Vagina (tissue), 2 donors: Measurements from ENCODE around the gene ZNF527. TPM values are rescaled to one million over a fixed set of nuclear protein-coding genes. Genes with fewer than 3 reads are reported as not detected.
"Not testable (repeated sequence)": the region's sequence is repeated elsewhere in the genome, so short reads cannot be mapped to it uniquely, and the experiment has no call there.

Experiments
- DNase-seq, 2 donors: peaks; one replicate each; pipeline ENCODE4 v3.0.0-alpha.2; 2017; ENCODE audit errors: extremely low spot score in 2 of 2
- H3K27ac ChIP-seq: fragments of 200-600 bp; sonication (generic); one replicate; pipeline ENCODE4 v1.5.1; 2019
- H3K27me3 ChIP-seq: fragments of 200-600 bp; sonication (generic); one replicate; pipeline ENCODE4 v1.5.1; 2019
- H3K36me3 ChIP-seq, 2 donors: fragments of 200-600 bp; sonication (generic); one replicate each; pipeline ENCODE4 v1.5.1; 2017 to 2019
- H3K4me1 ChIP-seq: fragments of 200-600 bp; sonication (generic); one replicate; pipeline ENCODE4 v1.5.1; 2019
- H3K4me3 ChIP-seq, 2 donors: fragments of 200-600 bp; sonication (generic); 1 replicate in 1 of 2; 2 replicates in 1 of 2; pipeline ENCODE4 v1.5.1; 2016 to 2019
- H3K9me3 ChIP-seq: fragments of 200-600 bp; sonication (generic); one replicate; pipeline ENCODE4 v1.5.1; 2019
- CTCF ChIP-seq, 3 experiments: fragments of 450-650 bp in 2 of 3; fragments of 200-600 bp in 1 of 3; sonication (generic) in 1 of 3; IDR thresholded peaks; one replicate each; pipeline ENCODE4 v1.5.1; 2017 to 2019; ENCODE audit warnings: antibody characterized with exemption in 3 of 3, mild to moderate bottlenecking in 2 of 3, moderate library complexity in 2 of 3
- POLR2A ChIP-seq, 2 donors: fragments of 450-650 bp; IDR thresholded peaks; one replicate each; pipeline ENCODE4 v1.6.1; 2017; ENCODE audit warnings: antibody characterized with exemption in 2 of 2, mild to moderate bottlenecking in 2 of 2, moderate library complexity in 2 of 2
- POLR2AphosphoS5 ChIP-seq, 2 donors: sonication (generic); formaldehyde crosslinking; IDR thresholded peaks; one replicate each; pipeline ENCODE4 v1.9.0; 2017; ENCODE audit warnings: antibody characterized with exemption in 2 of 2, mild to moderate bottlenecking in 2 of 2, low read depth in 1 of 2; ENCODE audit not compliant: insufficient read depth in 1 of 2
- intact Hi-C: fragments of 100-400 bp; cut with DNase I; formaldehyde crosslinking; loops from one replicate; pipeline ENCODE4 v1.15.1; 2023
- total RNA-seq: library from RNA; depleted of rRNA; stranded (reverse); fragments of >200 nt; gene quantifications from one replicate; pipeline ENCODE4 v1.2.3, GENCODE V29; 2016

The ZNF527 gene
- total RNA-seq, 1 donor from 2014 or later: 18.2 TPM

GRCh38 chr19:37401078-37401477 is 30.2 kb downstream of the ZNF527 start:
- Histone ChIP-seq H3K4me3 (no peak overlapping the region), H3K36me3 (no peaks in the 10 kb centered on the region), H3K27me3 (no peaks in the 10 kb centered on the region), H3K27ac (no peak overlapping the region), H3K9me3 (peaks cover 31% of the 10 kb centered on the region), H3K4me1 (no peaks in the 10 kb centered on the region)
- intact Hi-C loops: no loop called here
- DNase-seq: no peak
- no peak for TF ChIP-seq CTCF (IDR thresholded peaks at IDR 0.05)
- no peak for TF ChIP-seq POLR2AphosphoS5 (IDR thresholded peaks at IDR 0.05; ENCODE audit: insufficient read depth in 1 of 2, low read depth in 1 of 2)
- TF ChIP-seq POLR2A (IDR thresholded peaks at IDR 0.05): no peak

- DNase-seq: no peak
Measured at GRCh38 chr19:37403403-37403802, 32.5 kb downstream of the ZNF527 start.

GRCh38 chr19:37406140-37406846 is 35.4 kb downstream of the ZNF527 start:
- H3K9me3 ChIP-seq: peaks cover 36% of the 10 kb centered on the region

More at GRCh38 chr19:37403403-37403802, 32.5 kb downstream of the ZNF527 start:
- peaks cover 23% of the 10 kb centered on the region for H3K9me3 ChIP-seq
- intact Hi-C loops: no loop called here
- H3K27ac ChIP-seq: no peak overlapping the region
- no peaks in the 10 kb centered on the region for H3K4me1 ChIP-seq
- H3K4me3 ChIP-seq: no peak overlapping the region
- TF ChIP-seq CTCF (IDR thresholded peaks at IDR 0.05) (no peak), POLR2AphosphoS5 (IDR thresholded peaks at IDR 0.05; ENCODE audit: insufficient read depth in 1 of 2, low read depth in 1 of 2) (no peak), POLR2A (IDR thresholded peaks at IDR 0.05) (no peak)
- H3K36me3 ChIP-seq: no peaks in the 10 kb centered on the region
- H3K27me3 ChIP-seq: no peaks in the 10 kb centered on the region

GRCh38 chr19:37412700-37413099 is 41.8 kb downstream of the ZNF527 start:
- Histone ChIP-seq H3K4me1 (no peaks in the 10 kb centered on the region), H3K27me3 (no peaks in the 10 kb centered on the region), H3K4me3 (no peak overlapping the region), H3K27ac (no peak overlapping the region), H3K9me3 (peaks cover 80% of the 10 kb centered on the region), H3K36me3 (peaks cover 0 to 53% of the 10 kb centered on the region in 2 donors)
- intact Hi-C loops: no loop called here
- TF ChIP-seq CTCF (IDR thresholded peaks at IDR 0.05): no peak
- TF ChIP-seq POLR2AphosphoS5 (IDR thresholded peaks at IDR 0.05; ENCODE audit: insufficient read depth in 1 of 2, low read depth in 1 of 2): no peak
- no peak for TF ChIP-seq POLR2A (IDR thresholded peaks at IDR 0.05)
- no peak for DNase-seq

More at GRCh38 chr19:37406140-37406846, 35.4 kb downstream of the ZNF527 start:
- H3K27ac ChIP-seq, intact Hi-C loops, H3K27me3 ChIP-seq, H3K4me1 ChIP-seq, H3K4me3 ChIP-seq, DNase-seq, H3K36me3 ChIP-seq: not testable (repeated sequence)

GRCh38 chr19:37413313-37414084 is 42.6 kb downstream of the ZNF527 start:
- Histone ChIP-seq H3K27me3 (no peaks in the 10 kb centered on the region), H3K4me3 (no peak overlapping the region), H3K9me3 (peaks cover 84% of the 10 kb centered on the region), H3K27ac (no peak overlapping the region), H3K4me1 (no peaks in the 10 kb centered on the region), H3K36me3 (peaks cover 0 to 58% of the 10 kb centered on the region in 2 donors)
- intact Hi-C loops: no loop called here
- TF ChIP-seq POLR2AphosphoS5 (IDR thresholded peaks at IDR 0.05; ENCODE audit: insufficient read depth in 1 of 2, low read depth in 1 of 2) (no peak), CTCF (IDR thresholded peaks at IDR 0.05) (no peak), POLR2A (IDR thresholded peaks at IDR 0.05) (no peak)
- no peak for DNase-seq

Other genes starting within 250 kb of the ZNF527 start
- 3.4 TPM for gene ZNF585A, start 198.4 kb upstream of the ZNF527 start, total RNA-seq
- 8.8 TPM for gene ZNF585B, start 160.6 kb upstream of the ZNF527 start, total RNA-seq
- gene ZNF383, start 152.9 kb upstream of the ZNF527 start, total RNA-seq: 6.4 TPM
- gene ZNF569, start 96.3 kb downstream of the ZNF527 start, total RNA-seq: 3.7 TPM
- gene ZNF570, start 98.3 kb downstream of the ZNF527 start, total RNA-seq: 5.2 TPM
- gene ZNF793, start 135.8 kb downstream of the ZNF527 start, total RNA-seq: 3.7 TPM
- gene ZNF571, start 223.7 kb downstream of the ZNF527 start, total RNA-seq: 2.9 TPM
- 6.4 TPM for gene ZNF540, start 223.8 kb downstream of the ZNF527 start, total RNA-seq